ENCODE data around the gene CRYAB. TPM values are rescaled to one million over a fixed set of nuclear protein-coding genes. Genes with fewer than 3 reads are reported as not detected.

Gene CRYAB
- total RNA-seq, 1 donor from 2014 or later = 72.5 TPM

GRCh38 chr11:111870522-111870885, 41.1 kb downstream of the CRYAB start:
- TF ChIP-seq, protein P1, sequence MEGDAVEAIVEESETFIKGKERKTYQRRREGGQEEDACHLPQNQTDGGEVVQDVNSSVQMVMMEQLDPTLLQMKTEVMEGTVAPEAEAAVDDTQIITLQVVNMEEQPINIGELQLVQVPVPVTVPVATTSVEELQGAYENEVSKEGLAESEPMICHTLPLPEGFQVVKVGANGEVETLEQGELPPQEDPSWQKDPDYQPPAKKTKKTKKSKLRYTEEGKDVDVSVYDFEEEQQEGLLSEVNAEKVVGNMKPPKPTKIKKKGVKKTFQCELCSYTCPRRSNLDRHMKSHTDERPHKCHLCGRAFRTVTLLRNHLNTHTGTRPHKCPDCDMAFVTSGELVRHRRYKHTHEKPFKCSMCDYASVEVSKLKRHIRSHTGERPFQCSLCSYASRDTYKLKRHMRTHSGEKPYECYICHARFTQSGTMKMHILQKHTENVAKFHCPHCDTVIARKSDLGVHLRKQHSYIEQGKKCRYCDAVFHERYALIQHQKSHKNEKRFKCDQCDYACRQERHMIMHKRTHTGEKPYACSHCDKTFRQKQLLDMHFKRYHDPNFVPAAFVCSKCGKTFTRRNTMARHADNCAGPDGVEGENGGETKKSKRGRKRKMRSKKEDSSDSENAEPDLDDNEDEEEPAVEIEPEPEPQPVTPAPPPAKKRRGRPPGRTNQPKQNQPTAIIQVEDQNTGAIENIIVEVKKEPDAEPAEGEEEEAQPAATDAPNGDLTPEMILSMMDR (IDR thresholded peaks at IDR 0.05) = no peak
- DNase-seq (no peak), ATAC-seq (no peak)
- no peaks in the 10 kb centered on the region for H3K9me3 ChIP-seq
- peak overlapping the region; percentile 97 for H3K4me3 ChIP-seq
- intact Hi-C loops (cut with DNase I) = no loop called here
- peaks cover 8% of the 10 kb centered on the region for H3K4me1 ChIP-seq
- H3K27me3 ChIP-seq (ENCODE audit: low read depth) = no peaks in the 10 kb centered on the region
- peaks cover 41% of the 10 kb centered on the region for H3K36me3 ChIP-seq
- peak overlapping the region; percentile 92 for H3K27ac ChIP-seq

DNA sequence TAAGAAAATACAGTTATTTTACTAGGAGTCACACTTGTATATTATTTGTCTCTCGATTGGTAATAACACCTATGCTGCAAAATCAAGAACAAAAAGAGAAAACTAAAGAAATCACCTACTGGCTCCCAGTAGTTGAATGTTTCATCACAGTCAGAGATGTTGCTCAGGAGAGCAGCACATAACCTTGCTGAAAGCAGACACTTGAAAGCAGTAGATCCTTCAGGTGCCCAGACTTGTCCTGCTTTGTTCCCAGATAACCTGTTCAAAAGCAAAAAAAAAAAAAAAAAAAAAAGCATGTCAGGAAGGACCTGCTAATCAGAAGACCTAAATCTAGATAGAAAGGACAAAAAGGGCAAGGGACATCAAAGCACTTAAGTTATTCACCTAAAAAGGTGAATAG, 41.5 kb downstream of the CRYAB start:
- DNase-seq (no peak), ATAC-seq (no peak)
- intact Hi-C loops (cut with DNase I) = no loop called here
- Histone ChIP-seq H3K4me1 (peaks cover 8% of the 10 kb centered on the region), H3K36me3 (peaks cover 41% of the 10 kb centered on the region), H3K4me3 (peak overlapping the region; percentile 97), H3K9me3 (no peaks in the 10 kb centered on the region), H3K27ac (no peak overlapping the region), H3K27me3 (ENCODE audit: low read depth) (no peaks in the 10 kb centered on the region)
- TF ChIP-seq, protein P1 (IDR thresholded peaks at IDR 0.05) = no peak

- intact Hi-C loops (cut with DNase I) = no loop called here
- H3K36me3 ChIP-seq = peaks cover 91% of the 10 kb centered on the region
Observed at GRCh38 chr11:111860257-111860656, 51.3 kb downstream of the CRYAB start.

More at GRCh38 chr11:111860257-111860656, 51.3 kb downstream of the CRYAB start:
- ATAC-seq (no peak), DNase-seq (no peak)
- Histone ChIP-seq H3K27ac (no peak overlapping the region), H3K27me3 (ENCODE audit: low read depth) (no peaks in the 10 kb centered on the region), H3K4me3 (no peak overlapping the region), H3K9me3 (no peaks in the 10 kb centered on the region), H3K4me1 (no peaks in the 10 kb centered on the region)
- TF ChIP-seq, protein P1 (IDR thresholded peaks at IDR 0.05) = no peak

Other genes with a start within 250 kb of the CRYAB start
- gene PPP2R1B, start 145.4 kb downstream of the CRYAB start, total RNA-seq = 24.1 TPM
- gene ALG9, start 40.2 kb downstream of the CRYAB start, total RNA-seq = 25.5 TPM
- 2.4 TPM for gene FDXACB1, start 32.6 kb downstream of the CRYAB start, total RNA-seq
- 16.3 TPM for gene CFAP68, start 32.2 kb downstream of the CRYAB start, total RNA-seq
- gene HSPB2, start 964 bp upstream of the CRYAB start, total RNA-seq = 6.4 TPM
- 14.6 TPM for gene C11orf52, start 7.1 kb upstream of the CRYAB start, total RNA-seq
- gene DIXDC1, start 25.6 kb upstream of the CRYAB start, total RNA-seq = 13.2 TPM
- gene DLAT, start 113.6 kb upstream of the CRYAB start, total RNA-seq = 26.1 TPM
- gene PIH1D2, start 162.2 kb upstream of the CRYAB start, total RNA-seq = 6.4 TPM
- gene NKAPD1, start 162.5 kb upstream of the CRYAB start, total RNA-seq = 20.6 TPM
- 35.9 TPM for gene TIMM8B, start 175.0 kb upstream of the CRYAB start, total RNA-seq
- 91.2 TPM for gene SDHD, start 175.1 kb upstream of the CRYAB start, total RNA-seq

Measured in lower lobe of right lung (tissue), 2 donors.